Measurements from ENCODE around the gene FAM149A.

FAM149A gene

DNA sequence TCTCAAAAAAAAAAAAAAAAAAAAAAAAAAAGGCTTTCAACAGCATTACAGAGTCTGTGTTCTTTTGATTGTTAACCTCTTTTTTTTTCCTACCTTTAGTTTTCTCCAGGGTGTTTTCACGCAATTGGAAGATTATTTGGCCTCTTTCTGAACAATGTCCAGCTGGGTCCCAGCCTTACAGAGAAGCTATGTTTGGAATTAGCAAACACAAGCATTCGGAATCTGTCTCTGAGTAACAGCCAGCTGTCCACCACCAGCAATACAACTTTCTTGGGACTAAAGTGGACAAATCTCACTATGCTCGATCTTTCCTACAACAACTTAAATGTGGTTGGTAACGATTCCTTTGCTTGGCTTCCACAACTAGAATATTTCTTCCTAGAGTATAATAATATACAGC lies 22.3 kb upstream of the FAM149A start:
- Histone ChIP-seq H3K4me2 (ENCODE audit: low read length, poor library complexity, severe bottlenecking) (no peak overlapping the region), H3K4me3 (ENCODE audit: insufficient read depth in 1 of 2, low read depth in 1 of 2, low read length in 2 of 2) (no peak overlapping the region), H3K23ac (ENCODE audit: low read length in 2 of 2) (no peak overlapping the region), H4K91ac (ENCODE audit: low read length) (no peak overlapping the region), H3K4ac (ENCODE audit: low read depth in 1 of 2, low read length in 2 of 2) (no peak overlapping the region), H3K27ac (ENCODE audit: low read length, poor library complexity, severe bottlenecking) (no peak overlapping the region), H2AFZ (ENCODE audit: low read depth, low read length) (no peak overlapping the region), H3K4me1 (ENCODE audit: control insufficient read depth, insufficient read depth, low read depth, low read length) (peaks cover 4% of the 10 kb centered on the region), H3K14ac (ENCODE audit: low read length in 2 of 2) (no peak overlapping the region), H2BK120ac (ENCODE audit: low read depth, low read length) (no peak overlapping the region), H4K8ac (ENCODE audit: low read length) (no peak overlapping the region), H2BK12ac (ENCODE audit: low read length in 2 of 2) (no peak overlapping the region), H2AK5ac (ENCODE audit: low read length, severe bottlenecking) (no peak overlapping the region), H3K36me3 (ENCODE audit: control insufficient read depth in 1 of 2, insufficient read depth in 2 of 2, low read depth in 1 of 2, low read length in 2 of 2) (peaks cover 0 to 13% of the 10 kb centered on the region in 2 experiments), H3K27me3 (ENCODE audit: control insufficient read depth in 1 of 2, insufficient read depth in 1 of 2, low read length in 2 of 2) (no peaks in the 10 kb centered on the region), H2BK5ac (ENCODE audit: low read depth, low read length, poor library complexity, severe bottlenecking) (no peak overlapping the region), H3K18ac (ENCODE audit: low read depth in 1 of 2, low read length in 2 of 2) (no peak overlapping the region), H3K9ac (ENCODE audit: low read length) (no peak overlapping the region), H3K79me1 (replicated peaks; ENCODE audit: low read length, poor library complexity, severe bottlenecking) (no peaks in the 10 kb centered on the region), H2BK15ac (ENCODE audit: low read depth, poor library complexity, severe bottlenecking) (no peak overlapping the region), H3K9me3 (ENCODE audit: control insufficient read depth, low read length) (no peaks in the 10 kb centered on the region)
- DNase-seq, result no peak
- WGBS, result 78% methylated on average over 2 of the region's 4 CpGs

DNA sequence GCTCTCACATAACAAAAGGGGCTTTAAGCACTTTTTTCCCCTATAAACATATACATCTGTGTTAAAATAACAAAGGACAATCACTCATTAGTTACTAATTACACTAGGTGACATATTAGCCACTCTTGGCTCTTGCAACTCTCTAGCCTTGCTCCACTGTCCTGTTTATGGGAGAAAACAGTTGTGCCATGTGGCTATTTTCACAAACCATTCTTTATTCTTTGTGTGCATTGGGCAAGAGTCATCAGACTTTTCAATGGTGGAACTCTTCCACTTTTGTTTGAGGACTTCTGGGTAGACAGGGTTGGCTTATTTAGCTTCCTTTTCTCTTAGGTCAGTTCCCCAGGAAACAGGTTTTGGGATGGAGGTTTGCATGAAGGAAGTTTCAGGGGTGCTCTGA lies 16.0 kb upstream of the FAM149A start:
- no peak overlapping the region for H3K27ac ChIP-seq (ENCODE audit: low read length, poor library complexity, severe bottlenecking)
- no peak overlapping the region for H2AFZ ChIP-seq (ENCODE audit: low read depth, low read length)
- H3K4me3 ChIP-seq (ENCODE audit: insufficient read depth in 1 of 2, low read depth in 1 of 2, low read length in 2 of 2), result no peak overlapping the region

DNA sequence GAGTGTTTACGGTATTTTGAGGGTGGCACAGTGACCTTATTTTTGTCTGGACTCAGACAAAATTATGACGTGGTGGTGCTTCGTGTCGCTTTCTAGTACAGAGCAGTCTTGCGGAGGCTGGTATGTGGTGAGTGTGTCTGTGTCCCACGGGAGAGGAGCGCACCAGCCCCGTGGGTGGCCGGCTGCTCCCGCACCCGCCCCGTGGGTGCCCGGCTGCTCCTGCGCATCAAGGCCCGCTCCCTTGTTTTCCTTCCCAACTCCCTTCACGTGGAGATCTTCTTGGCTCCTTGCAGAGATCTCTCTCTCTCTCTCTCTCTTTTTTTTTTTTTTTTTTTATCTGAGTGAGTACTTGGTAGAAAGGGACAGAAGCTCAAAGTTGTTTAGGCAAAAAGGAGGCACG lies 12.2 kb upstream of the FAM149A start:
- Histone ChIP-seq H3K9ac (ENCODE audit: low read length) (no peak overlapping the region), H3K27me3 (ENCODE audit: control insufficient read depth in 1 of 2, insufficient read depth in 1 of 2, low read length in 2 of 2) (peaks cover 8 to 11% of the 10 kb centered on the region in 2 experiments), H3K4ac (ENCODE audit: low read depth in 1 of 2, low read length in 2 of 2) (no peak overlapping the region), H3K4me2 (ENCODE audit: low read length, poor library complexity, severe bottlenecking) (no peak overlapping the region), H2AFZ (ENCODE audit: low read depth, low read length) (no peak overlapping the region), H3K4me1 (ENCODE audit: control insufficient read depth, insufficient read depth, low read depth, low read length) (no peaks in the 10 kb centered on the region), H2BK5ac (ENCODE audit: low read depth, low read length, poor library complexity, severe bottlenecking) (no peak overlapping the region), H2BK15ac (ENCODE audit: low read depth, poor library complexity, severe bottlenecking) (no peak overlapping the region), H2BK12ac (ENCODE audit: low read length in 2 of 2) (no peak overlapping the region), H4K91ac (ENCODE audit: low read length) (no peak overlapping the region), H3K18ac (ENCODE audit: low read depth in 1 of 2, low read length in 2 of 2) (no peak overlapping the region), H4K8ac (ENCODE audit: low read length) (no peak overlapping the region), H3K4me3 (ENCODE audit: insufficient read depth in 1 of 2, low read depth in 1 of 2, low read length in 2 of 2) (no peak overlapping the region), H3K23ac (ENCODE audit: low read length in 2 of 2) (no peak overlapping the region), H3K9me3 (ENCODE audit: control insufficient read depth, low read length) (no peaks in the 10 kb centered on the region), H3K27ac (ENCODE audit: low read length, poor library complexity, severe bottlenecking) (no peak overlapping the region), H2AK5ac (ENCODE audit: low read length, severe bottlenecking) (no peak overlapping the region), H3K36me3 (ENCODE audit: control insufficient read depth in 1 of 2, insufficient read depth in 2 of 2, low read depth in 1 of 2, low read length in 2 of 2) (no peaks in the 10 kb centered on the region), H2BK120ac (ENCODE audit: low read depth, low read length) (no peak overlapping the region), H3K79me1 (replicated peaks; ENCODE audit: low read length, poor library complexity, severe bottlenecking) (no peaks in the 10 kb centered on the region), H3K14ac (ENCODE audit: low read length in 2 of 2) (no peak overlapping the region)
- no peak for DNase-seq
- 90% methylated on average over 11 of the region's 17 CpGs for WGBS

More for the DNA sequence above, 16.0 kb upstream of the FAM149A start:
- Histone ChIP-seq H3K9me3 (ENCODE audit: control insufficient read depth, low read length) (no peaks in the 10 kb centered on the region), H4K8ac (ENCODE audit: low read length) (no peak overlapping the region), H3K4me1 (ENCODE audit: control insufficient read depth, insufficient read depth, low read depth, low read length) (no peaks in the 10 kb centered on the region), H3K18ac (ENCODE audit: low read depth in 1 of 2, low read length in 2 of 2) (no peak overlapping the region), H3K14ac (ENCODE audit: low read length in 2 of 2) (no peak overlapping the region), H3K36me3 (ENCODE audit: control insufficient read depth in 1 of 2, insufficient read depth in 2 of 2, low read depth in 1 of 2, low read length in 2 of 2) (peaks cover 0 to 2% of the 10 kb centered on the region in 2 experiments), H2BK5ac (ENCODE audit: low read depth, low read length, poor library complexity, severe bottlenecking) (no peak overlapping the region), H3K23ac (ENCODE audit: low read length in 2 of 2) (no peak overlapping the region), H3K4ac (ENCODE audit: low read depth in 1 of 2, low read length in 2 of 2) (no peak overlapping the region), H3K9ac (ENCODE audit: low read length) (no peak overlapping the region), H4K91ac (ENCODE audit: low read length) (no peak overlapping the region), H3K4me2 (ENCODE audit: low read length, poor library complexity, severe bottlenecking) (no peak overlapping the region), H2BK15ac (ENCODE audit: low read depth, poor library complexity, severe bottlenecking) (no peak overlapping the region), H3K27me3 (ENCODE audit: control insufficient read depth in 1 of 2, insufficient read depth in 1 of 2, low read length in 2 of 2) (no peaks in the 10 kb centered on the region), H2AK5ac (ENCODE audit: low read length, severe bottlenecking) (no peak overlapping the region), H2BK120ac (ENCODE audit: low read depth, low read length) (no peak overlapping the region), H2BK12ac (ENCODE audit: low read length in 2 of 2) (no peak overlapping the region), H3K79me1 (replicated peaks; ENCODE audit: low read length, poor library complexity, severe bottlenecking) (no peaks in the 10 kb centered on the region)
- DNase-seq, result no peak

DNA sequence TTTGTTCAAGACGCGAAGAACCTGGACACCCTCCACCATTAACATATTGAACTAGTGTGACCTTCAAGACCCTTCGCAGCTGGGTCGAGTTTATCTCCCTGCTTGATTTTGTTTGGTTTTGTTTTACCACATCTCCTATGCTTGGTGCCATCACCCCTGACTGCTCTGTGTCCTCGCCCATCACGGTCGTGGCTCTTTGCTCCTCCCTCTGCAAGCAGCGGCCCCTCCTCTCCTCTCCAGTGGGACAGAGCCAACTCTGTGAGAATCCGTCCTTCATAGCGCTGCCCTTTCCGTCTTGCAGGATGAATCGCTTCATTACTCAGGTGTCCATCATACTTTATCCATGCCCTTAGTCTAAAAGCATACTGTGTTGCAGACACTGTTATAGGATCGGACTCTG lies 9.1 kb upstream of the FAM149A start:
- no peak for DNase-seq
- no peaks in the 10 kb centered on the region for H3K36me3 ChIP-seq (ENCODE audit: control insufficient read depth in 1 of 2, insufficient read depth in 2 of 2, low read depth in 1 of 2, low read length in 2 of 2)
- H3K4me1 ChIP-seq (ENCODE audit: control insufficient read depth, insufficient read depth, low read depth, low read length), result no peaks in the 10 kb centered on the region
- no peak overlapping the region for H2BK15ac ChIP-seq (ENCODE audit: low read depth, poor library complexity, severe bottlenecking)
- H2BK12ac ChIP-seq (ENCODE audit: low read length in 2 of 2), result no peak overlapping the region
- peaks cover 8 to 15% of the 10 kb centered on the region in 2 experiments for H3K27me3 ChIP-seq (ENCODE audit: control insufficient read depth in 1 of 2, insufficient read depth in 1 of 2, low read length in 2 of 2)
- H3K9me3 ChIP-seq (ENCODE audit: control insufficient read depth, low read length), result no peaks in the 10 kb centered on the region
- H3K4me3 ChIP-seq (ENCODE audit: insufficient read depth in 1 of 2, low read depth in 1 of 2, low read length in 2 of 2), result no peak overlapping the region
- no peak overlapping the region for H3K9ac ChIP-seq (ENCODE audit: low read length)
- no peak overlapping the region for H3K23ac ChIP-seq (ENCODE audit: low read length in 2 of 2)
- no peak overlapping the region for H3K18ac ChIP-seq (ENCODE audit: low read depth in 1 of 2, low read length in 2 of 2)
- no peaks in the 10 kb centered on the region for H3K79me1 ChIP-seq (replicated peaks; ENCODE audit: low read length, poor library complexity, severe bottlenecking)
- no peak overlapping the region for H3K4me2 ChIP-seq (ENCODE audit: low read length, poor library complexity, severe bottlenecking)
- no peak overlapping the region for H3K14ac ChIP-seq (ENCODE audit: low read length in 2 of 2)
- H4K8ac ChIP-seq (ENCODE audit: low read length), result no peak overlapping the region
- H2AFZ ChIP-seq (ENCODE audit: low read depth, low read length), result no peak overlapping the region
- no peak overlapping the region for H2BK120ac ChIP-seq (ENCODE audit: low read depth, low read length)
- 82% methylated on average over 13 of the region's 13 CpGs for WGBS
- H2AK5ac ChIP-seq (ENCODE audit: low read length, severe bottlenecking), result no peak overlapping the region
- no peak overlapping the region for H4K91ac ChIP-seq (ENCODE audit: low read length)
- no peak overlapping the region for H2BK5ac ChIP-seq (ENCODE audit: low read depth, low read length, poor library complexity, severe bottlenecking)
- H3K4ac ChIP-seq (ENCODE audit: low read depth in 1 of 2, low read length in 2 of 2), result no peak overlapping the region
- no peak overlapping the region for H3K27ac ChIP-seq (ENCODE audit: low read length, poor library complexity, severe bottlenecking)
